Measurements from ENCODE around the gene PPM1E.

Gene PPM1E

GRCh38 chr17:58960068-58960467 lies 204.4 kb downstream of the PPM1E start:
- DNase-seq = peak; percentile 13

DNA sequence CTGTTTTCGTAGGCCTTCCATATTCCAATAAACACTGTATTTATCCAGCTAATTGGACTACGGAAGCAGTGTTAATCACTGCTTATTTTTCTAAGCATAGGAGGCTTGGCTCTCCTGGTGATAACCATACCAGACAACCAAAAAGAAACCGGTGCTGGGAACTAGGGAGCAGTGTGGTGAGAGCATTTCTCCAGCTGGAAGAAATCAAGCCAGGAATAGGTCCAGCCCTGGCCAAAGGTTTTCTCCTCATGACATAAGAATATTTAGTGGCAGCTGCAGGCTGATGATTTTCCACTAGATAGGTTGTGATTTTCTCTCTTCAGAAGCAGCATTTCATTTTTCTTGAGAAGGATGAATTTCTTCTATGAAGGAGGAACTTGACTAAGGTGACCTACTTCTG lies 209.6 kb downstream of the PPM1E start:
- no peak for DNase-seq

GRCh38 chr17:58966208-58966607 lies 210.6 kb downstream of the PPM1E start:
- no peak for DNase-seq

- DNase-seq = no peak
These were observed 212.9 kb downstream of the PPM1E start for GRCh38 chr17:58968426-58969061.

DNA sequence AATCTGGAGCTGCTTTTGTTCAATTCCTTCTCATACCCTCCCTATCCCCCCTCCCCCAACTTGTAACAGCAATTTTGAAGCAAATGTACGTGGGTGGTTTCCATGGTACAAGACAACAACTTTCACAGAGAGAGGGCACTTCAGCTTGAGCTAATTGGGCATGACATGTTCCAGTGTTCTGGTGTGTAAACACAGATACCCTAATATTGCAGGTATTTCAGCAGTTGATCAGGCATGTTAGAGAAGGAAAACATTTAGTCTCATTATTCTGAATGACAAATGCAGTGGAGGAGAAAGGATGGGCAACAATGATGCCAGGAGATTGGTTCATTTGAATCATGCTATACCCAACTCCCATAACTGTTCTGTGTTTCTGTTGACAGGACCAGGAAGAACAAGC lies 213.5 kb downstream of the PPM1E start:
- DNase-seq = peak; percentile 76

DNA sequence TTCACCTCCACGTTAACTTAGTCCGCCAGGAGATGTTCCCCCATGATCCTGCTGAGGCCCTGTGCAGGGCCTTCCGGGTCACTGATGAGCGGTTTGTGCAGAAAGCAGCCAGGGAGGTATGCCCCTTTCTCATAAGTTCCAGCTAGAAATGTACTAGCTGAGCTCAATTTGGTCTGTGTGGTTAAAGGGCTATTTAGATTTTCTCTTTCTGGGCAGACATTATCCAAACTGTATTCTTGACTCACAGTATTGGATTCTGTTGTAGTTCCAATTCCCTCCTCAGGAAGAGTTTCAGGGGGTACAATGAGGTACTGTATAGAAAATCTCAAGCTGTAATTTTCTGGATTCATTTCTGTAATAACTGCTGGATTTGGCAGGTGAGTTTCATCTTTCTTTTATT lies 214.0 kb downstream of the PPM1E start:
- no peak for DNase-seq

DNA sequence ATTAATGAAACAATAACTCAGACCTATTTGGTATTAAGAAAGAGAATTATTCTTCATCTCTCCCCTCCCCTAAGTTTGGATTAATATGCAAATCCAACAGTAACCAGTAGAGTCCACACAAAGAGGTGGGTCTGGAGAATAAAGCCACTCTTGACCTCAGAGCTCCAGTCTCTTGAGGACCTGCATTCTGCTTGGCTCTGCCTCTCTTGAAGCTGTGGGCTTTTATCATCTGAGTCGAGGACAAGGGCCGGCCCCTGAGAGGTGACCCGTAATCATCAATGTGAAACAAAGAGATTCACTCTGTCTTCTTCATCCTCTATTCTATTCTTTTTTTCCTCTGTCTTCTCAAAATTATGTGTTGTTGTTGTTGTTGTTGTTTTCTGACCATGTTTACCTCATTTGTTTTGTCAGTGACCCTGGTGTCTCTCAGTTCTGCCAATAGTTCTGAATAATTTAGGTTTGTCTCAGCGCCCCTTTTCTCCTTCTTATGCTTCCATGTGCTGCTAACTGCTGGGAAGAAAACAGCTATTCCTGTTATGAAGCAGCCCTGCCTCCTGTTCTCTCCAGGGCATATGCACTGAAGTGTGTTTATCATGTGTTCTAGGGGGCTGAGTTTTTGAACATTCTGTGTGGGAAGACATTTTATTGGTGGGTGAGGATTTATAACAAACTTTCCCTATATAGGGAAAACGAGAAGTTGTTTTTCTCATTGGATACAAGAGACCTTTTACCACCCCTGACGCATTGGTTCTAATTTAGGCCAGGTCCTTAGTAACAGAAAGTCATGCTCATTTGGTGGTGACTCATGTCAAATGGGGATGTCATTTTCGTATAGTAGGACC lies 215.2 kb downstream of the PPM1E start:
- no peak for DNase-seq

GRCh38 chr17:58974354-58974753 lies 218.7 kb downstream of the PPM1E start:
- no peak for DNase-seq

DNA sequence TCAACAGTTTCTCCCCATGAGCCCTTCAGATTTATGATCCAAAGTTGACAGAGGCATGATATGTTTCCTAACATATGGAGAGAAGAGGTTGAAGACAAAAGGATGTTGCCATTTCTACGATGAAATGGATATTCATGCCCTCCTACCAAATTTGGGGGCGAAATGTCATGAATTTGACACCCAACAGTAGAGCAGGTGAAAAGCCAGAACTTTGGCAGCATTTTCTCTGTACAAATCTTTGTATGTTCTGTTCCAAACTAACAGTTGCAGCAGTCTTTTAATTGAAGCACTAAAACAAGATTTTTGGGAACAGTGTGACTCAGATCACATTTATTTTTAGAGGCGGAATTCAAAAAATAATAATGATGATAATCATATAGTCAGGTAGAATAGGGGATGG lies 220.9 kb downstream of the PPM1E start:
- no peak for DNase-seq

DNA sequence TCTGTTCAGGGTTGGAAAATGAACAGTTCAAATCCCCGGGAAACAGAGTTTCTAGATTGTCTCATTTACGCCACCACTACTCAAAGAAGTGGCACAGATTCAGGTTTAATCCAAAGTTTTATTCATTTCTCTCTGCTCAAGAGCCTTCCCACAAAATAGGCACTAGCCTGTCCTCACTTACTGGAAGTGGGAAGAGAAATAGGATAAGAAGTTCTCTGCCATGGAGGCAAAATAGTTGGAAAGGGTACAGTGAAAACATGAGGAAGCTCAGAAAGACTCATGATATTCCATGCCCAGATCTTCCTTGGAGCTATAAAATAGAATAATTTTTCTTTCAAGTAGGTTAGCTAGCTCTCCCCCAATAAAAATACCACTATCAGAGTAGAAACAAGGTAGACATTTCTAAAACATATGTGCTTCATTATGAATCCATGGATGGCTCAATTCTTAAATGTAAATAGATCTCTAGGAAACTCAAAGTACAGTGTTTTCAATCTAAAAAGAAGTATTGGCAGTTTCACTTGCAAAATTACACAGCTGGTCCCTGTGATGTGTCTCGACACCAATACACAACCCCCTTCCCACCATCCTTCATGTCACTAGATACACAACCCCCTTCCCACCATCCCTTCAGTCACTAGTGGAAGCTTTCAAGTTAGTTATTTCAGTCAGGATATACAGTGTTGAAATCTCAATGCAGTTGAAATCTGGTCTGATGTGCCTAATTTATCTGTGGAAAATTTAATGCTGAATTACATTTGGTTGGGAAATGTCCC lies 225.2 kb downstream of the PPM1E start:
- no peak for DNase-seq

GRCh38 chr17:58982626-58983025 lies 227.0 kb downstream of the PPM1E start:
- no peak for DNase-seq

- DNase-seq = no peak
These were observed 229.7 kb downstream of the PPM1E start for GRCh38 chr17:58985367-58985766.

DNA sequence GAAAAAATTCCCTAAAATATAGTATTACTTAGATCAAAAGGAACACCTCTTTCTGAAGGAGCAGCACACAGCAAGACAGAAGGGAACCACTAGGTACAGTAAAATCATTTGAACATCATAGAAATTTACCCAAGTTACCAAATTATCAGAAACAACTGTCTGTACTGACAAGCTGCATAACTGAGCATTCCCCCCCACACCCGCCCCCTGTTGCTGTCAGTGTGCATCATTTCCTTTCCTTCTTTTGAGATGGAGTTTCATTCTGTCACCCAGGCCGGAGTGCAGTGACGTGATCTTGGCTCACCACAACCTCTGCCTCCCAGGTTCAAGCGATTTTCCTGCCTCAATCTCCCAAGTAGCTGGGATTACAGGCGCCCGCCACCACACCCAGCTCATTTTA lies 230.3 kb downstream of the PPM1E start:
- DNase-seq = no peak

DNA sequence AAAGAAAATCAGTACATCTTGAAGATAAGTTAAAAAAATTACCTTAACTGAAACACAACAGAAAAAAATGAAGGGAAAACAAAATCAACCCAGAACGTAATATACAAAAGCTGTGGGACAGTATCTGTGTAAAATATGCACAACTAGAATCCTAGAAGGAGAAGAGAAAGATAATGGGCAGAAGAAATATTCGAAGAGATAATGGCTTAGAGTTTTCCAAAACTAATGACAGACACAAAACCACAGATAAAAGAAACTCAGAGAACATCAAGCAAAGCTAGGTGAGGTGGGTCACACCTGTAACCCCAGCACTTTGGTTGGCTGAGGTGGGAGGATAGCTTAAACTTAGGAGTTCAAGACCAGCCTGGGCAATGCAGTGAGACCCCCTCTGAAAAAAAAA lies 234.0 kb downstream of the PPM1E start:
- no peak for DNase-seq

GRCh38 chr17:58991718-58992331 lies 236.2 kb downstream of the PPM1E start:
- DNase-seq = no peak

- no peak for DNase-seq
These were observed 237.7 kb downstream of the PPM1E start for GRCh38 chr17:58993311-58993710.

- DNase-seq = no peak
These were observed 239.7 kb downstream of the PPM1E start for GRCh38 chr17:58995247-58995940.

- DNase-seq = no peak
These were observed 241.3 kb downstream of the PPM1E start for GRCh38 chr17:58996968-58997367.

DNA sequence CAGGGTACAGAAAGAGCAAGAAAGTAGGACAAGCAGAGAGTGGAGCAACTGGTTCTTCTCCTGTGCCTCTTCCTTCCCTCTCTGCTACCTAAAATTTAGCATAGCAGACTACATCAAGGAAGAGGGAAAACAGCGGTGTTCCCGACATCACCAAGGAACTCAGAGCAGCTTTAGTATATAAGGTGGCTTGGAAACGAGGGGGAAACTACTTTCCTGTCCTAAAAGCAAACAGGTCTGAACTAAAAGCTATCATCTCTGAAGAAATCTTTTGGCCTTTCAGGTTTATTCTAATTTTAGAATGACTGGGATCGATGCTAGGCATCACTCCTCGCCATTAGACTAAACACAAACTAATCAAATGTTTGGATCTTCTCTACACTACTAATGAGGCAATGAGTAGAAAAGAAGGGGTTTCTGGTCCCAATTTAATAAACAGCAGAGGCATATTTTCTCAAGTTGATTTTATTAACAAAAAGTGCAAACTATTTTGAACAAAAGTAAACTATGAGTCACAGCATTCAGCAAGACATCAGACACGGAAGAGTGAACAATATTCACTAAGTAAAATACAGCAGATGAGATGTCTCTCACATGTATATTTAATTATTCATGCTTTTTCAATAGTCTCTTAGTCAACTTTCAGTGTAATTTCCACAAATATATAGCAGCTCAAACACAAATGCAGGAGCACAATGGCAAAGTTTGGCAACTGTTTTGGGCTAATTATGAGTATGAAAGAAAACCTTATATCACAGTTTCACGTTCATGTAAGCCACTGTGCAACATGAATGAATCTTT lies 242.3 kb downstream of the PPM1E start:
- DNase-seq = no peak

GRCh38 chr17:58998871-58999270 lies 243.2 kb downstream of the PPM1E start:
- no peak for DNase-seq

GRCh38 chr17:58999500-58999899 lies 243.8 kb downstream of the PPM1E start:
- no peak for DNase-seq

DNA sequence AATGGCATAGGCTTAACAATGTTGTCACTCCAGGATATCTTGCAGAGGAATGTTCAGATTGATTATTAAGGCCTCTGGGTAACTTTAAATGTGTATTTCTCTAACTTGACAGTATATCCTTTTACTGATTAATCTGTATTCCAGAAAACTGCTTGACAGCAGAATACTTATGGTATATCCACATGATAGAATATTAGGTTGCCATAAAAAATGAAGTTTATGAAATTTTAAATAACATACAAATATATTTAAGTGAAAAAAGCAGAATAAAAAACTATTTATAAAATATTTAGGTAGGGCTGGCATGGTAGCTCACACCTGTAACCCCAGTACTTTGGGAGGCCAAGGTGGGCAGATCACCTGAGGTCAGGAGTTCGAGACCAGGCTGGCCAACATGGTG lies 244.4 kb downstream of the PPM1E start:
- no peak for DNase-seq
